H1 (cell line): ENCODE measurements around the gene NDUFB1. TPM values are rescaled to one million over a fixed set of nuclear protein-coding genes. Genes with fewer than 3 reads are reported as not detected.

Source experiments
- CTCF ChIA-PET: fragments of 300-600 bp; sonication (Branson Sonifier 250); formaldehyde crosslinking; loops from one replicate; lab custom pipeline; 2021; ENCODE audit not compliant: partially characterized antibody; lab: Charles Lee
- POLR2A ChIA-PET: fragments of 300-600 bp; sonication (Branson Sonifier 250); formaldehyde crosslinking; loops from one replicate; lab custom pipeline; 2021; ENCODE audit warnings: inconsistent platforms; ENCODE audit not compliant: partially characterized antibody; lab: Charles Lee
- DNase-seq, 2 experiments: peaks; one replicate each; pipeline versions ENCODE4 v3.0.0 to v3.0.0-alpha.2; 2010 to 2022; ENCODE audit warnings: low spot score in 2 of 2, low read depth in 1 of 2, mixed read lengths in 1 of 2
- FAIRE-seq: peaks from 2 replicates; lab custom pipeline; 2011; peaks lifted over from hg19 to GRCh38; lab: Jason Lieb, UNC
- H2AFZ ChIP-seq: 2 replicates; pipeline ENCODE4 v1.8.1; 2012; ENCODE audit warnings: low read length, inconsistent platforms
- H2AK5ac ChIP-seq: 2 replicates; pipeline ENCODE4 v1.6.1; 2013; ENCODE audit warnings: low read depth, low read length
- H2BK120ac ChIP-seq: replicated peaks from 2 replicates; pipeline ENCODE3; 2013; ENCODE audit warnings: low read depth, low read length, inconsistent platforms
- H2BK12ac ChIP-seq: 2 replicates; pipeline ENCODE4 v1.6.1; 2013; ENCODE audit warnings: low read depth, low read length
- H2BK15ac ChIP-seq: 2 replicates; pipeline ENCODE4 v1.6.1; 2013; ENCODE audit warnings: low read length
- H2BK20ac ChIP-seq: 2 replicates; pipeline ENCODE4 v1.6.1; 2013; ENCODE audit warnings: low read length
- H2BK5ac ChIP-seq: 2 replicates; pipeline ENCODE4 v1.6.1; 2013; ENCODE audit warnings: low read depth, low read length
- H3K14ac ChIP-seq: 2 replicates; pipeline ENCODE4 v1.6.1; 2013; ENCODE audit warnings: inconsistent platforms; ENCODE audit not compliant: insufficient read length
- H3K18ac ChIP-seq: 2 replicates; pipeline ENCODE4 v1.6.1; 2013; ENCODE audit warnings: low read length; ENCODE audit errors: extremely low read depth
- H3K23ac ChIP-seq: 2 replicates; pipeline ENCODE4 v1.6.1; 2013; ENCODE audit warnings: inconsistent platforms; ENCODE audit not compliant: insufficient read length
- H3K23me2 ChIP-seq: 2 replicates; pipeline ENCODE4 v1.6.1; 2013; ENCODE audit warnings: low read depth, low read length
- H3K27ac ChIP-seq: 2 replicates; pipeline ENCODE4 v1.6.1; 2011; ENCODE audit warnings: low read depth, low read length, inconsistent platforms
- H3K27me3 ChIP-seq, 4 experiments: replicated peaks in 1 of 4; 1 replicate in 1 of 4; 2 replicates in 3 of 4; pipeline versions ENCODE4 v1.6.1 to v1.8.1; 2011 to 2013; ENCODE audit warnings: low read length in 3 of 4, mild to moderate bottlenecking in 3 of 4, inconsistent platforms in 2 of 4, mixed read lengths in 2 of 4, moderate library complexity in 1 of 4; ENCODE audit not compliant: control insufficient read depth in 3 of 4, insufficient read depth in 3 of 4; ENCODE audit errors: extremely low read depth in 1 of 4
- H3K36me3 ChIP-seq, 4 experiments: 2 replicates each; pipeline versions ENCODE4 v1.6.1 to v1.8.1; 2011 to 2013; ENCODE audit warnings: mild to moderate bottlenecking in 4 of 4, low read length in 3 of 4, moderate library complexity in 2 of 4, control low read depth in 1 of 4, inconsistent platforms in 1 of 4; ENCODE audit not compliant: insufficient read depth in 4 of 4, control insufficient read depth in 2 of 4
- H3K4ac ChIP-seq: replicated peaks from 2 replicates; pipeline ENCODE3; 2013; ENCODE audit warnings: low read length, low read depth, mixed read lengths, inconsistent platforms; ENCODE audit not compliant: insufficient read length
- H3K4me1 ChIP-seq, 4 experiments: replicated peaks in 1 of 4; 1 replicate in 1 of 4; 2 replicates in 3 of 4; pipeline versions ENCODE4 v1.6.1 to v1.8.1; 2011 to 2013; ENCODE audit warnings: low read length in 3 of 4, inconsistent platforms in 2 of 4, mixed read lengths in 1 of 4; ENCODE audit not compliant: insufficient read depth in 4 of 4, control insufficient read depth in 3 of 4
- H3K4me2 ChIP-seq, 2 experiments: 2 replicates each; pipeline versions ENCODE4 v1.6.1 to v1.8.1; 2011 to 2013; ENCODE audit warnings: low read depth in 2 of 2, low read length in 2 of 2, control low read depth in 1 of 2, inconsistent platforms in 1 of 2, mild to moderate bottlenecking in 1 of 2; ENCODE audit not compliant: insufficient read depth in 1 of 2
- H3K4me3 ChIP-seq, 4 experiments: fragments of 200-600, 300-600 bp in 1 of 4; sonication (generic), shearing (Covaris generic), sonication (Bioruptor Twin) in 1 of 4; 2 replicates each; pipeline versions ENCODE4 v1.5.1 to v1.8.1; 2011 to 2016; ENCODE audit warnings: low read length in 4 of 4, low read depth in 3 of 4, control low read depth in 2 of 4, inconsistent platforms in 2 of 4, mild to moderate bottlenecking in 2 of 4, mixed read lengths in 1 of 4, moderate library complexity in 1 of 4; ENCODE audit not compliant: insufficient read depth in 2 of 4; ENCODE audit errors: extremely low read depth in 1 of 4
- H3K56ac ChIP-seq: replicated peaks from 2 replicates; pipeline ENCODE3; 2013; ENCODE audit warnings: low read depth, mild to moderate bottlenecking, mixed read lengths, low read length, inconsistent platforms; ENCODE audit not compliant: insufficient read length
- H3K79me1 ChIP-seq: 2 replicates; pipeline ENCODE4 v1.6.1; 2013; ENCODE audit warnings: low read depth, low read length, control low read depth
- H3K79me2 ChIP-seq, 2 experiments: 2 replicates each; pipeline versions ENCODE4 v1.6.1 to v1.8.1; 2012 to 2013; ENCODE audit warnings: low read length in 2 of 2, mild to moderate bottlenecking in 2 of 2, inconsistent platforms in 1 of 2; ENCODE audit not compliant: insufficient read depth in 2 of 2, control insufficient read depth in 1 of 2
- H3K9ac ChIP-seq, 4 experiments: replicated peaks in 1 of 4; 1 replicate in 1 of 4; 2 replicates in 3 of 4; pipeline versions ENCODE4 v1.6.1 to v1.8.1; 2011 to 2013; ENCODE audit warnings: low read depth in 3 of 4, low read length in 3 of 4, control low read depth in 2 of 4, mild to moderate bottlenecking in 2 of 4, moderate library complexity in 2 of 4, inconsistent platforms in 1 of 4; ENCODE audit errors: extremely low read depth in 1 of 4
- H3K9me3 ChIP-seq, 2 experiments: 2 replicates each; pipeline versions ENCODE4 v1.6.1 to v1.8.1; 2012 to 2013; ENCODE audit warnings: mild to moderate bottlenecking in 2 of 2, moderate library complexity in 2 of 2, control low read depth in 1 of 2, inconsistent platforms in 1 of 2, low read depth in 1 of 2, low read length in 1 of 2, mixed read lengths in 1 of 2; ENCODE audit not compliant: insufficient read depth in 2 of 2
- H4K20me1 ChIP-seq, 2 experiments: replicated peaks in 1 of 2; 2 replicates each; pipeline versions ENCODE3 to v1.8.1; 2011 to 2013; ENCODE audit warnings: inconsistent platforms in 2 of 2, low read length in 2 of 2, mild to moderate bottlenecking in 1 of 2; ENCODE audit not compliant: insufficient read depth in 2 of 2, control insufficient read depth in 1 of 2
- H4K5ac ChIP-seq: 2 replicates; pipeline ENCODE4 v1.6.1; 2013; ENCODE audit warnings: low read length, low read depth, mixed read lengths, inconsistent platforms; ENCODE audit not compliant: insufficient read length
- H4K8ac ChIP-seq: 2 replicates; pipeline ENCODE4 v1.8.0; 2013; ENCODE audit warnings: mild to moderate bottlenecking, moderate library complexity, low read length, inconsistent platforms; ENCODE audit not compliant: insufficient read depth; ENCODE audit errors: extremely low read depth
- H4K91ac ChIP-seq: replicated peaks from 2 replicates; pipeline ENCODE3; 2013; ENCODE audit warnings: low read length, mixed read lengths, inconsistent platforms; ENCODE audit not compliant: insufficient read length
- ASH2L ChIP-seq: fragments of 200-600, 300-600 bp; sonication (generic); IDR thresholded peaks from one replicate; pipeline ENCODE4 v1.7.1; 2017; ENCODE audit warnings: low read length
- ATF3 ChIP-seq: IDR thresholded peaks from 2 replicates; pipeline ENCODE4 v1.6.1; 2011; ENCODE audit warnings: low read depth, mild to moderate bottlenecking, low read length; ENCODE audit not compliant: insufficient read depth
- CHD1 ChIP-seq: IDR thresholded peaks from 2 replicates; pipeline ENCODE4 v1.6.1; 2012; ENCODE audit warnings: low read depth, low read length, improper control_type of control experiment
- CHD2 ChIP-seq: IDR thresholded peaks from 2 replicates; pipeline ENCODE4 v1.6.1; 2012; ENCODE audit warnings: low read length, improper control_type of control experiment
- CTBP2 ChIP-seq: IDR thresholded peaks from 2 replicates; pipeline ENCODE4 v1.7.0; 2011; ENCODE audit warnings: borderline replicate concordance, mild to moderate bottlenecking, moderate library complexity, mixed read lengths, low read length; ENCODE audit not compliant: insufficient read depth, insufficient read length
- CTCF ChIP-seq, 3 experiments: IDR thresholded peaks; 1 replicate in 2 of 3; 2 replicates in 1 of 3; pipeline versions ENCODE4 v1.5.1 to v1.6.1; 2011; ENCODE audit warnings: low read length in 3 of 3, mild to moderate bottlenecking in 3 of 3, inconsistent platforms in 2 of 3, low read depth in 1 of 3, moderate library complexity in 1 of 3; ENCODE audit not compliant: insufficient read depth in 1 of 3; ENCODE audit errors: control extremely low read depth in 1 of 3
- FOSL1 ChIP-seq: IDR thresholded peaks from 2 replicates; pipeline ENCODE4 v1.6.1; 2011; ENCODE audit warnings: mild to moderate bottlenecking, low read depth, low read length, moderate library complexity; ENCODE audit not compliant: insufficient read depth
- NANOG ChIP-seq: IDR thresholded peaks from 2 replicates; pipeline ENCODE4 v1.6.1; 2011; ENCODE audit warnings: low read length, low read depth, mild to moderate bottlenecking, inconsistent platforms; ENCODE audit not compliant: insufficient read depth, poor library complexity, severe bottlenecking
- POLR2A ChIP-seq, 2 experiments: IDR thresholded peaks; 1 replicate in 1 of 2; 2 replicates in 1 of 2; pipeline ENCODE4 v1.6.1; 2011; ENCODE audit warnings: low read depth in 2 of 2, low read length in 2 of 2, mild to moderate bottlenecking in 2 of 2; ENCODE audit errors: control extremely low read depth in 1 of 2
- TBP ChIP-seq: IDR thresholded peaks from 2 replicates; pipeline ENCODE4 v1.6.1; 2011; ENCODE audit warnings: low read depth, low read length, improper control_type of control experiment
- TCF12 ChIP-seq: IDR thresholded peaks from 2 replicates; pipeline ENCODE4 v1.6.1; 2011; ENCODE audit warnings: low read depth, mild to moderate bottlenecking, low read length
- WGBS, 2 experiments: shearing (Covaris generic) in 1 of 2; methylation state at CpG; one replicate each; pipeline versions ENCODE4 v1.1.6 to v1.1.7; 2013 to 2015; ENCODE audit warnings: low lambda C conversion rate in 2 of 2, mixed read lengths in 2 of 2, inconsistent platforms in 1 of 2, low coverage in 1 of 2, missing lambda C conversion rate in 1 of 2; ENCODE audit not compliant: insufficient replicate concordance in 2 of 2, insufficient coverage in 1 of 2, insufficient read length in 1 of 2; ENCODE audit errors: extremely low coverage in 1 of 2, missing lambda C conversion rate in 1 of 2; 5-methylcytosine and 5-hydroxymethylcytosine counted together
- polyA plus RNA-seq, 7 experiments: library from polyadenylated mRNA; depleted of rRNA in 3 of 7; stranded (reverse) in 5 of 7; unstranded in 2 of 7; fragments of >200 nt in 5 of 7; fragments of 200-250 nt in 2 of 7; gene quantifications; 1 replicate in 5 of 7; 2 replicates in 1 of 7; 4 replicates in 1 of 7; pipeline versions ENCODE4 v1.2.1 to v1.2.3, GENCODE V29; 2011 to 2013; ENCODE audit warnings: missing spikeins in 2 of 7, mixed read lengths in 2 of 7
- total RNA-seq: library from RNA; stranded (reverse); fragmentation: NEBNext Ultra II Directional; extraction: Animal tissue kit (Norgen Biotek cat#: 25700); gene quantifications from 2 replicates; pipeline ENCODE4 v1.2.1, GENCODE V29; 2021

The NDUFB1 gene
- total and polyA plus RNA-seq, 2 of the 8 experiments (the other 6 are each of a cell fraction or from before 2014, with no cell fraction given) = 124 to 271 TPM

DNA sequence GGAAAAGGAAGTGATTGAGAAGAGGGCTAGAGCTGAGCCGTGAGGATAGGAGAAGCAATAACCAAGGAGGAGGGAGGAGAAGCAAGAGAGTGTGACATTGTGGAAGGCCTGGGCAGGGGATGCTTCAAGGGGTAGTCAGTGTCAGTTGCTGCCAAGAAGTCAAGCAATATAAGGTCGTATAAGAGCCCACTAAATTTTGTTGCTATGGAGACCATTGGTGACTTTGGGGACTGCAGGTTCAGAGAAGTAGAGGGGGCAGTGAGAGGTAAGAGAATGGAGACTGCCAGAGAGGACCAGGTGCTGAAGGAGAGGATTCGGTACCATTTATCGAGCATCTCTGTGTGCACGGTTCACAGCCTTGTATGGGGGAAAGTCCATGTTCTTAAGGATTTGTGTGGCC is 12.0 kb downstream of the NDUFB1 start:
- no peak for FAIRE-seq
- no peak for DNase-seq
- no peaks in the 10 kb centered on the region for H3K9me3 ChIP-seq
- no peak overlapping the region for H2BK15ac ChIP-seq
- WGBS, 2 experiments = 95% methylated on average over 5 of the region's 5 CpGs; no CpG with 5 or more reads in 1 of the 2 experiments
- H3K27me3 ChIP-seq = no peaks in the 10 kb centered on the region
- ChIA-PET CTCF (interaction anchor here (4.5 kb wide), 1 partner anchor 11 kb away, joined by 45 read pairs; the partner anchor contains the start of genes CPSF2 and NDUFB1), POLR2A (interaction anchor here (1.2 to 4.5 kb wide), 2 partner anchors 9 to 13 kb away, joined by 3 to 66 read pairs; partner anchors contain the start of genes CPSF2 and NDUFB1)
- H4K20me1 ChIP-seq = peaks cover 2% of the 10 kb centered on the region in 2 experiments
- H2BK120ac ChIP-seq = no peak overlapping the region
- H3K56ac ChIP-seq = no peak overlapping the region
- H3K79me1 ChIP-seq = peaks cover 4% of the 10 kb centered on the region; the same call in 1 of the 2 replicates
- no peak overlapping the region for H3K14ac ChIP-seq
- H2AFZ ChIP-seq = no peak overlapping the region
- H2AK5ac ChIP-seq = peak overlapping the region; percentile 54; the same call in 1 of the 2 replicates
- no peak overlapping the region for H2BK5ac ChIP-seq
- no peak overlapping the region for H3K9ac ChIP-seq
- H3K23ac ChIP-seq = no peak overlapping the region
- peaks cover 8% of the 10 kb centered on the region for H3K23me2 ChIP-seq
- no peak overlapping the region for H3K18ac ChIP-seq
- no peak overlapping the region for H3K4me3 ChIP-seq
- no peak overlapping the region for H4K91ac ChIP-seq
- H3K36me3 ChIP-seq = no peaks in the 10 kb centered on the region
- H3K79me2 ChIP-seq = peaks cover 4 to 18% of the 10 kb centered on the region in 2 experiments
- H2BK12ac ChIP-seq = no peak overlapping the region; the same call in 1 of the 2 replicates
- H3K4me1 ChIP-seq = peaks cover 4 to 7% (median 6%) of the 10 kb centered on the region in 4 experiments; a peak in 6 of 7 replicates
- peak overlapping the region; percentile 95; the same call in 1 of the 2 replicates for H2BK20ac ChIP-seq
- peak overlapping the region in 1 of 2 experiments; percentile 60; a peak in 1 of 4 replicates for H3K4me2 ChIP-seq
- H3K4ac ChIP-seq = no peak overlapping the region
- H4K5ac ChIP-seq = no peak overlapping the region
- no peak overlapping the region for H4K8ac ChIP-seq
- no peak overlapping the region for H3K27ac ChIP-seq
- TF ChIP-seq FOSL1 = no peak
- TF ChIP-seq CHD1 = no peak
- TF ChIP-seq CTBP2 = no peak
- no peak for TF ChIP-seq ASH2L
- TF ChIP-seq TCF12 = no peak
- no peak for TF ChIP-seq POLR2A (IDR thresholded peaks at IDR 0.05; ENCODE audit: control extremely low read depth in 1 of 2, low read depth in 2 of 2, low read length in 2 of 2)
- no peak for TF ChIP-seq NANOG
- TF ChIP-seq CTCF (IDR thresholded peaks at IDR 0.05; ENCODE audit: control extremely low read depth in 1 of 3, insufficient read depth in 1 of 3, low read depth in 1 of 3, low read length in 3 of 3) = no peak
- no peak for TF ChIP-seq ATF3
- no peak for TF ChIP-seq CHD2
- TF ChIP-seq TBP = no peak
